Suppressor macrophage (primary cell): Measurements from ENCODE around the gene GRK7.

Source experiments
- DNase-seq, 4 experiments: peaks; one replicate each; pipeline ENCODE4 v3.0.0-alpha.2; 2020 to 2022
- total RNA-seq, 17 experiments: gene quantifications; one replicate each; lab custom pipeline; 2026; ENCODE audit warnings: mixed read lengths in 6 of 17, inconsistent platforms in 3 of 17; lab: John Stamatoyannopoulos, UW

GRK7 gene, protein sequence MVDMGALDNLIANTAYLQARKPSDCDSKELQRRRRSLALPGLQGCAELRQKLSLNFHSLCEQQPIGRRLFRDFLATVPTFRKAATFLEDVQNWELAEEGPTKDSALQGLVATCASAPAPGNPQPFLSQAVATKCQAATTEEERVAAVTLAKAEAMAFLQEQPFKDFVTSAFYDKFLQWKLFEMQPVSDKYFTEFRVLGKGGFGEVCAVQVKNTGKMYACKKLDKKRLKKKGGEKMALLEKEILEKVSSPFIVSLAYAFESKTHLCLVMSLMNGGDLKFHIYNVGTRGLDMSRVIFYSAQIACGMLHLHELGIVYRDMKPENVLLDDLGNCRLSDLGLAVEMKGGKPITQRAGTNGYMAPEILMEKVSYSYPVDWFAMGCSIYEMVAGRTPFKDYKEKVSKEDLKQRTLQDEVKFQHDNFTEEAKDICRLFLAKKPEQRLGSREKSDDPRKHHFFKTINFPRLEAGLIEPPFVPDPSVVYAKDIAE (N-terminal part only)
- total RNA-seq = 0 to 3.5 (median 0.02) reads per million in 17 experiments

- no peak for DNase-seq
Measured at GRCh38 chr3:141763088-141763750, at the start of gene GRK7. TSS of gene GRK7 (plus strand) at chr3:141763408. CDS start at chr3:141778285, 14,877 bp downstream.

DNA sequence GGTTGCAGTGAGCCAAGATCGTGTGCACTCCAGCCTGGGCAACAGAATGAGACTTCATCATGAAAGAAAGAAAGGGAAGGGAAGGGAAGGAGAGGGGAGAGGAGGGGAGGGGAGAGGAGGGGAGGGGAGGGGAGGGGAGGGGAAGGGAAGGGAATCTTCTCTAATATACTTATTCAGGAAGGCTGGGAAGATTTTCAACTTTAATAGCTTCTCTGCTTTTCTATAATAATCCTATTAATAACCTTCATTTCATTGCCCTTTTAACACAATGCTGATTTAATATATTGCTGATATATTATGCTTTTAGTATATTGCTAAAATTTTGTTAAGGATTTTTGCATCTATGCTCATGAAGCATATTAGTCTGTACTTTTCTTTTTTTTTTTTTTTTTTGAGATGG is 48.5 kb upstream of the GRK7 start:
- no peak for DNase-seq

DNA sequence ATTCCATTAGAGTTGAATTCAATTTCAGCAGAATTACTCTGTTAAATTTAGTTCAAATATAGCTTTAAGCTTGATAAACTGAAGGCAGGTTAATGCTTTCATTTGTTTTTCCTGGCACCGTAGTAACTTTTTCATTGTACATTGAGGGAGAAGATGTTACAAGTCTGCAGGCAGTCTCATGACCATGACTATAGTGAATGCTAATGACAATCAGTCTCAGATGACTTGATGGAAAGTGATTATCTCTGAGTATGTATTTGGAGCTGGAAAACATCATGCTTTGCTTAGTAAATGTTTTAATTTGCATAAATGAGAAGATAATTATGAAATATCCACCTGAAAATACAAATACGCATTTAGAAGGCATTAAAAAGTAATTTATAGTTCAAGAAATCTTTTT is 41.1 kb upstream of the GRK7 start:
- peak in 2 of 4 experiments; percentile 27 to 31 for DNase-seq

DNA sequence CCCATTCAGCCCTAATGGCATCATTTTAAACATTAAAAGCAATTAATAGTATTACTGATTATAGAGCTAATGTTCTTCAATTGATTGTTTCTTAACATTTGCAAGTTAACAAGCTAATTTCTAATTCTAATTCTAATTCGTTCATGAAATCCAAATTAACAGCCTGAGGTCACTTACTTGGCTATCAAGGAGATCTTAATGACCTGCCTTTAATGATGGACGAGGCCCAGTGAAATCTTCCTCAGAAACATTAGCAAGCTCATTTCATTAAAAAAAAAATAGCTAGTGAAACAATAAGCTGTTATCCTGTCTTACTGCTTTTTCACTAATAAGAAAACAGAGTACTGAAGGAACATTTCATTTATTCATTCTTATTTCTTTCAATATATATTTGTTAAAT is 40.6 kb upstream of the GRK7 start:
- no peak for DNase-seq

DNA sequence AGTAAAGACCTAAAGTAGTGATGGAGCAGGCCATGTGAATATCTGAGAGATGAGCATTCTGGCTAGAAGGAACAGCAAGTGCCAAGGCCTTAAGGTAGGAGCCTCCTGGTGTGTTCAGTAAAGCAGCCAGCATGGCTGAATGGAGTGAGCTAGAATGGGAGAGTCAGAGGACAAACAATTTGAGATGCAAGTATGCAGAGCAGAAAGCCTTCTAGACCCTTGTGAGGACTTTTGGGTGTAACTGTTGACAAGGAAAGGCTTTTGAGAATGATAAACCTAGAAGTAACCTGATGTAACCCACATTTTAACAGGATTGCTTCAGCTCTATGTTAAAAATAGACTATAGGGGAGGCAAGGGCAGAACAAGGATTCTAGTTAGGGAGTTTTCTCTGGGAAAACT is 40.0 kb upstream of the GRK7 start:
- DNase-seq = no peak

DNA sequence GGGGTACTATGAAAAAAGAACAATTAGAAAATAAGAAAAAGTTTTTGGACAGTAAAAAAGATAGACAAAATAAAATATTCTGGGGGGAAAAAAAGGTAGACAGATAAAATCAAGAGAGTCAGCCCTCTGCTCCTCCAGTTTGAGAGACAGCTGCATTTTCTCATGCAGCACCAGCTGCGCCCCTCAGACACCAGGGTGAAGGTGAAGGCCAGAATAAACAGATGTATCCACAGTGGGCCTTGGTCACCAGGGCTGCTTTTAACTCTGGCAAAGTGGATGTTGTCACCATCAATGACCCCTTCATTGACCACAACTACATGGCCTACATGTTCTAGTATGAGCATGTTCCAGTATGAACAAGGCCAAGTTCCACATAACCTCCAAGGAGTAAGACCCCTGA is 39.0 kb upstream of the GRK7 start:
- no peak for DNase-seq

- no peak for DNase-seq
Measured at GRCh38 chr3:141725036-141725435, 38.2 kb upstream of the GRK7 start.

GRCh38 chr3:141726483-141726882 is 36.7 kb upstream of the GRK7 start:
- DNase-seq = no peak

DNA sequence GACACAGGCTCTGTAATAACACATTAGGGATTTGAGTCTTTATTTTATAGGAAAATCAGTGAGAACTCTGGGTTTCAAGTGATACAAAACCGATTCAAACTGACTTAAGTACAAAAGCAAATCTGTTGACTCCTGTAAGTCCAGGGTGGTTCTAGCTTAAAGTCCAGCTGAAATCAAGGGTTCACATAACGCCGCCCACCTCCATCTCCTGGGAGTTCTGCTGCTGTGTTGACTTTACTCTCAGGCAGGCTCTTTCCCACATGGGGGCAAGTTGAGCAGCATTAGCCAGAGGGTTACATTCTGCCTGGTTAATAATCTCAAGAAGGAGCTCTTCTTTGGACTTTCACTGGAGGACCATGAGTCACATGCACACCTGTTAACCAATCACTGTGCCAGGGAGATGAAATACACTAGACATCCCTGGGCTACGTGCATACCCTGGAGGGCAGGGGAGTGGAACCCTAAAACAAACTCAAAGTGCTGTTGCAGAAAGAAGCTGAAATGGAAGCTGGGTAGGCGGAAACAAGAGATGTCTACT is 34.8 kb upstream of the GRK7 start:
- DNase-seq = no peak

GRCh38 chr3:141729240-141729639 is 34.0 kb upstream of the GRK7 start:
- no peak for DNase-seq

DNA sequence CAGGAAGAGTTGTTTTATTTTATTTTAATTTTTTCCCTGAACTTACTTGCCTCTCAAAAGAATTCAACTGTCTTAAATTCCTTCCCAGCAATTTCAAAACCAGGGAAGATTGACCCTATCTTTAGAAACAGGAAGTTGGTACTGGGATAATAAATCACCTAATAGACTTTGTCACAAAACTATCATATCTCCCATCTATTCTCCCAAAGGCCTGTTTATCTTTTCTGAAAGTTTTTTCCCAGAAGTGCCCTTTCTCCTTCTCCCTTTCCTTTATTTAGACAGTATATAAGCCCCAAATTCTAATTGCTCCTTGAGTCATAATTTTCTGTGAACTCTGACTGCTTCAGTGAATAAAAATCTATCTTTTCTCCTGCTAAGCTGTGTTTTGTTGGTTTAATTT is 28.0 kb upstream of the GRK7 start:
- no peak for DNase-seq

DNA sequence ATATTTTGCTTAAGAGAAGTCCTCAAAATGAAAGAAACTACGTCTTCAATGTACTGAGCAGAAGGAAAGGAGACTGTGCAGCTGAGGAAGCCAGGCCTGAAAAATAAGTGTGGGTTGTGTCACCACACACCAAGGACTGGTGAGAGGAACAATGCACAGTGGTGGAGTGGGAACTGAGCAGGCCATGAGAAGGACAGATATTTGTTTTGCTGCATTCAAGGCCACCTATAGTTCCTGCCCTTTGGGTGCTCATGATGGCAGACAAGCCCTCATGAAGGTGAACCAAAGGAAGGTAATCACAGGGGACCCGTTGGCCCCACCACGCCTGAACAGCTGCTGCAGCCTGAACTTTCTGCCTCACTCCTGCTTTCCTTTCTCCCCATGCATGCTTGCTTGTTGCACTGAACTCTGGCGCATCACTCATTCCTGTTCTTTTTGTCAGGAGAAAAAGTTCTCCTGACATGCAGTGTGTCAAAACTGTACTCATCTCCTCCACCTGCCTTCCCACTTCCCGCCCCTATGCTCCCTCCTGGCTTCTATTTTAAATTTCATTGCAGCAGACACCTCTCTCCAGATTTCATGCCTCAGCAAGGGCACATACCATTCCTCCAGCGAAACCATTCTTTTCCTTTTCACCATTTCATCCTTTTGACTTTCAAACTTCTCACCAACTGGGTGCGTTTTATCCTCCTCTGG is 27.3 kb upstream of the GRK7 start:
- DNase-seq = peak in 3 of 4 experiments; percentile 36 to 48 (median 47)

GRCh38 chr3:141737093-141737492 is 26.1 kb upstream of the GRK7 start:
- DNase-seq = peak; percentile 42 to 68 (median 63)

GRCh38 chr3:141737678-141738021 is 25.6 kb upstream of the GRK7 start:
- no peak for DNase-seq

GRCh38 chr3:141738022-141738890 is 25.0 kb upstream of the GRK7 start, which contains the start of gene RNF7:
TSS of gene RNF7 (plus strand) at chr3:141738298. CDS start at chr3:141738342, 44 bp downstream.
- DNase-seq = peak; percentile 98 to 99 (median 99)

GRCh38 chr3:141738891-141739363 is 24.3 kb upstream of the GRK7 start:
- peak; percentile 20 to 66 (median 50) for DNase-seq

DNA sequence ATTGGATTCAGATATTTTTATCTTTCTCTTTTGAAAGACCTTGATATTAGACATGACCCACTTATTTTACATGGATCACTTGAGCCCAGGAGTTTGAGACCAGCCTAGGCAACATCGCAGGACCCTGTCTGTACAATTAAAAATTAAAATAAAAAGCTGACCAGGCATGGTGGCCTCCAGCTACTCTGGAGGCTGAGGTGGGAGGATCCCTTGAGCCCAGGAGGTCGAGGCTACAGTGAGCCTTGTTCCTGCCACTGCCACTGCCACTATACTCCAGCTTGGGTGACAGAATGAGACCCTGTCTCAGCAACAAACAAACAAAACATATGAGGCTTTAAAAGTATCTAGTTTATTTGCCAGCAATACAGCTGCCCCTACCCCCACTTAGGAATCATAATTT is 23.5 kb upstream of the GRK7 start:
- no peak for DNase-seq

GRCh38 chr3:141740349-141740748 is 22.9 kb upstream of the GRK7 start:
- no peak for DNase-seq

DNA sequence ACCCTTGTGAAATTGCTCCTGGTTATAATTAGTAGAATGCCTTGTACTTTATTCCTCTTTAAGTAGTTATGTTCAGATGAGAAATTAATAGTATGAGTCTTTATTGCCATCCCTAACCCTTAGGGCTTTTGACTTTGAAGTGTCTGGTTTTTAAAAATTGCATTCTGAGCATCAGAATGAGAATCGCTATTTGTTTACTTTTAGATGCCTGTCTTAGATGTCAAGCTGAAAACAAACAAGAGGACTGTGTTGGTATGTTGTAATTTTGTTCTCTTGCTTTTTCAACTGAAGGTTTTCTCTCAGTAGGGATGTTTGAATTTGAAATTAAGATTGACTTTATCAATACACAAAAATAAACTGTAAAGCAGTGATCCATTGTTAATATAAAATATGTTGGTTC is 19.9 kb upstream of the GRK7 start:
- DNase-seq = no peak

DNA sequence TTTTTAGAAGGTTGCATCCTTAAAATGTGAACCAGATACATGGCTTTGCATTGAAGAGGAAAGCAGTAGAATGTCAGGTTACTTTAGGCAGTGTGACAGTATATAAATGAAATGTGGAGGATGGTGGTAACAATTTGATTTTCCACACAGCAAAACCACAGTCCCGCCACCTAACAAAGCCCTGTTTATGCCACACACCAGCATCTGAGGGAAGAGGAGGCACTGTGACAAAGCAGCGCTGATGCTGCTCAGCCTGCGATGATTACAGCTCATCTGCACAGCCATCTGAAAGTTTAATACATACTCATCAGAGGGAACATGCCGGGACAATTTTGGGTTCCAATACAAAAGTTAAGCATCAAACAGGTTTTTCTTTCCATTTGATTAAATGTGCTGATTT is 16.2 kb upstream of the GRK7 start:
- DNase-seq = no peak

DNA sequence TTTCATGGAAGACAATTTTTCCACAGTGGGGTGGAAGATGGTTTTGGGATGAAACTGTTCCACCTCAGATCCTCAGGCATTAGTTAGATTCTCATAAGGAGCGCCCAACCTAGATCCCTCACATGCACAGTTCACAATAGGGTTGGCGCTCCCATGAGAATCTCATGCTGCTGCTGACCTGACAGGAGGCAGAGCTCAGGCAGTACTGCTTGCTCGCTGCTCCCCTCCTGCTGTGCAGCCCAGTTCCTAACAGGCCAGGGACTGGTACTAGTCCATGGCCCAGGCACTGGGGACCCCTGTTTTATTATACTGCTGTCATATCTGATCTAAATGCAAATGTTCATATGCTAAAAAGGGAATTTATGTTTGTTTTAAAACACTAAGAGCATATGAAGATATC is 9.8 kb upstream of the GRK7 start:
- DNase-seq = no peak

GRCh38 chr3:141754032-141754431 is 9.2 kb upstream of the GRK7 start:
- DNase-seq = no peak
